Naive thymus-derived CD8-positive, alpha-beta T cell (primary cell): ENCODE results near the gene SLC44A4. TPM values are rescaled to one million over a fixed set of nuclear protein-coding genes. Genes with fewer than 3 reads are reported as not detected.
A peak's percentile ranks its signal among the peaks of the same experiment; 100 is the strongest.
"Not testable (repeated sequence)": the region's sequence is repeated elsewhere in the genome, so short reads cannot be mapped to it uniquely, and the experiment has no call there.

Experiments
- ATAC-seq, 2 donors: fragments of 150-1000 bp; cut with Tn5 transposase in 1 of 2; sonication (Bioruptor Pico), chemical (Tn5 transposase) in 1 of 2; 1 replicate in 1 of 2; 2 replicates in 1 of 2; pipeline ENCODE4 v1.10.0; 2021; ENCODE audit warnings: mild to moderate bottlenecking in 2 of 2, moderate library complexity in 2 of 2
- POLR2A ChIA-PET: fragments of 350-600 bp; sonication (Branson Sonifier 250); formaldehyde crosslinking; loops from one replicate; lab custom pipeline; 2021; ENCODE audit warnings: antibody characterized with exemption; lab: Charles Lee
- DNase-seq, 10 donors: peaks; one replicate each; pipeline versions ENCODE4 v3.0.0 to v3.0.0-alpha.2; 2020 to 2022
- H3K27ac Mint-ChIP-seq, 10 donors: one replicate each; pipeline ENCODE4 v1.8.0; 2020 to 2022; ENCODE audit warnings: mild to moderate bottlenecking in 10 of 10, mixed read lengths in 10 of 10, moderate library complexity in 4 of 10, inconsistent platforms in 1 of 10
- H3K27me3 Mint-ChIP-seq, 5 donors: one replicate each; pipeline ENCODE4 v1.8.0; 2021 to 2022; ENCODE audit warnings: mixed read lengths in 5 of 5
- H3K36me3 Mint-ChIP-seq, 3 donors: one replicate each; pipeline ENCODE4 v1.8.0; 2020 to 2022; ENCODE audit warnings: mixed read lengths in 3 of 3, mild to moderate bottlenecking in 2 of 3, inconsistent platforms in 1 of 3
- H3K4me1 Mint-ChIP-seq, 4 donors: one replicate each; pipeline ENCODE4 v1.8.0; 2021 to 2022; ENCODE audit warnings: mixed read lengths in 4 of 4
- H3K4me3 Mint-ChIP-seq, 10 donors: one replicate each; pipeline ENCODE4 v1.8.0; 2020 to 2022; ENCODE audit warnings: mild to moderate bottlenecking in 10 of 10, mixed read lengths in 10 of 10, moderate library complexity in 6 of 10, inconsistent platforms in 1 of 10
- H3K9me3 Mint-ChIP-seq, 9 donors: one replicate each; pipeline ENCODE4 v1.8.0; 2020 to 2022; ENCODE audit warnings: mixed read lengths in 9 of 9, mild to moderate bottlenecking in 3 of 9, inconsistent platforms in 1 of 9, moderate library complexity in 1 of 9
- polyA plus RNA-seq, 3 donors: library from polyadenylated mRNA; unstranded; fragments of 300-500 nt; fragmentation: Illumina TruSeq; gene quantifications; one replicate each; pipeline ENCODE4 v1.2.3, GENCODE V29; 2021
- total RNA-seq, 8 experiments: library from RNA in 2 of 8; stranded (reverse) in 2 of 8; gene quantifications; one replicate each; pipeline ENCODE4 v1.2.3 and lab custom pipeline; 2021 to 2026

The SLC44A4 gene
- total and polyA plus RNA-seq, 5 experiments from 2014 or later, result not detected

DNA sequence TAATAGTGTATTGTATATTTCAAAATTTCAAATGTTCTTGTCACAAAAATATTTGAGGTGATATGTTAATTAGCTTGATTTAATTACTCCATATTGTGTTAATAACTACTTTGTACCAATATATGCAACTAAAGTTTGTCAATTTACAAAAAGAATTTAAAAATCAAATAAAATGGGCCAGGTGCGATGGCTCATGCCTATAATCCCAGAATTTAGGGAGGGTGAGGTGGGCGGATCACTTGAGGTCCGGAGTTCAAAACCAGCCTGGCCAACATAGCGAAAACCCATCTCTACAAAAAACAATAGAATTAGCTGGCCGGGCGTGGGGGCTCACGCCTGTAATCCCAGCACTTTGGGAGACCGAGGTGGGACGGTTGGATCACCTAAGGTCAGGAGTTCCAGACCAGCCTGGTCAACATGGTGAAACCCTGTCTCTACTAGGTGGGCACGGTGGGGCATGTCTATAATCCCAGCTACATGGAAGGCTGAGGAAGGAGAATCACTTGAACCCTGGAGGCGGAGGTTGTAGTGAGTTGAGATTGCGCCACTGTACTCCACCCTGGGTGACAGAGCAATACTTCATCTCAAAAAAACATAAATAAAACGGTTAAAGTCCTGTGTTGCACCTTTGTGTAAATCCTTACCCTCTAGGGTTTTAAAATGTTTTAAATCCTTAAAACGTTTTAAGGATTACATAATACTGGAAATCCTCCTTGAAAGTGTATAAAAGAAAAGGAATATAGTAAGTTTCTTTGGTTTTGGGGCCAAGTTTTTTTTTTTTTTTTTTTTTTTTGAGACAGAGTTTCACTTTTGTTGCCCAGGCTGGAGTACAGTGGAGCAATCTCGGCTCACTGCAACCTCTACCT, 47.2 kb downstream of the SLC44A4 start:
- Mint-ChIP-seq H3K27ac (peak overlapping the region in 4 of 10 donors; percentile 60 to 87 (median 81)), H3K9me3 (no peaks in the 10 kb centered on the region), H3K36me3 (peaks cover 0 to 6% (median 0%) of the 10 kb centered on the region in 3 donors), H3K4me1 (peaks cover 10 to 47% (median 40%) of the 10 kb centered on the region in 4 donors), H3K4me3 (peak overlapping the region in 9 of 10 donors; percentile 73 to 94 (median 90)), H3K27me3 (no peaks in the 10 kb centered on the region)
- ATAC-seq, result no peak
- DNase-seq, result no peak
- POLR2A ChIA-PET, result interaction anchor here (0.6 to 2.4 kb wide), 12 partner anchors 9 to 1335 kb away, joined by 3 to 10 read pairs (median 4); partner anchors contain the start of genes ABHD16A, CLIC1, DDAH2 and LY6G5C

DNA sequence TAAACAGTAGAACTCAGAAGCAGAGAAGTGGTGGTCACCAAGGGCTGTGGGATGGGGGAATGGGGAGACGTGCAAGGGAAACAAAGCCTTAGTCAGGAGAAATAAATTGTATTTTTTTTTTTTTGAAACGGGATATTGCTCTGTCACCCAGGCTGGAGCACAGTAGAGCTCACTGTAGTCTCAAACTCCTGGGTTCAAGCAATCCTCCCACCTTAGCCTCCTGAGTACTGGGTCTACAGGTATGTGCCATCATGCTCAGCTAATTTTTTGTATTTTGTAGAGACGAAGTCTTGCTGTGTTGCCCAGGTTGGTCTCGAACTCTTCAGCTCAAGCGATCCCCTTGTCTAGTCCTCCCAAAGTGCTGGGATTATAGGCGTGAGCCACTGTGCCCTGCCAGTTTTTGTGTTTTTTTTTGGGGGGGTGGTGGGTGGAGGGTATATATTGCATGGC, 47.9 kb downstream of the SLC44A4 start:
- POLR2A ChIA-PET, result interaction anchor here (0.7 to 2.4 kb wide), 12 partner anchors 8 to 250 kb away, joined by 3 to 10 read pairs (median 6); partner anchors contain the start of genes ABHD16A, DDAH2, HSPA1A and HSPA1L
- Mint-ChIP-seq H3K4me1 (peaks cover 10 to 47% (median 35%) of the 10 kb centered on the region in 4 donors), H3K9me3 (no peaks in the 10 kb centered on the region), H3K27me3 (no peaks in the 10 kb centered on the region), H3K4me3 (peak overlapping the region; percentile 73 to 94 (median 90)), H3K27ac (peak overlapping the region; percentile 60 to 92 (median 86)), H3K36me3 (no peaks in the 10 kb centered on the region)
- ATAC-seq, result no peak
- DNase-seq, result no peak

- Mint-ChIP-seq H3K36me3 (no peaks in the 10 kb centered on the region), H3K27me3 (no peaks in the 10 kb centered on the region), H3K4me1 (peaks cover 7 to 48% (median 31%) of the 10 kb centered on the region in 4 donors), H3K4me3 (peak overlapping the region; percentile 73 to 94 (median 90)), H3K27ac (peak overlapping the region; percentile 26 to 91 (median 81)), H3K9me3 (no peaks in the 10 kb centered on the region)
- peak; percentile 6 to 17 for ATAC-seq
- peak in 3 of 10 donors; percentile 54 to 63 (median 58) for DNase-seq
- POLR2A ChIA-PET, result interaction anchor here (0.7 to 2.4 kb wide), 15 partner anchors 9 to 249 kb away, joined by 3 to 13 read pairs (median 7); partner anchors contain the start of genes ABHD16A, BAG6, DDAH2 and HSPA1A
Observed at GRCh38 chr6:31829633-31830283, 49.0 kb downstream of the SLC44A4 start.

GRCh38 chr6:31827286-31828079, 51.3 kb downstream of the SLC44A4 start, which contains the start of gene HSPA1B:
Gene HSPA1B, plus strand, starts transcription at chr6:31827738. Its CDS starts 213 bp downstream, at chr6:31827951.
- DNase-seq (peak; percentile 59 to 90 (median 76)), ATAC-seq (peak; percentile 72 to 74)
- Mint-ChIP-seq H3K9me3 (no peaks in the 10 kb centered on the region), H3K4me1 (peaks cover 8 to 53% (median 33%) of the 10 kb centered on the region in 4 donors), H3K27me3 (no peaks in the 10 kb centered on the region), H3K36me3 (no peaks in the 10 kb centered on the region), H3K4me3 (peak within 1 kb of the TSS; percentile 84 to 96 (median 92)), H3K27ac (peak within 1 kb of the TSS; percentile 81 to 99 (median 96))
- POLR2A ChIA-PET, result interaction anchor here (0.6 to 3.0 kb wide), 17 partner anchors 8 to 1018 kb away, joined by 3 to 18 read pairs (median 4); partner anchors contain the start of genes ABHD16A, BAG6, DDAH2 and DXO

DNA sequence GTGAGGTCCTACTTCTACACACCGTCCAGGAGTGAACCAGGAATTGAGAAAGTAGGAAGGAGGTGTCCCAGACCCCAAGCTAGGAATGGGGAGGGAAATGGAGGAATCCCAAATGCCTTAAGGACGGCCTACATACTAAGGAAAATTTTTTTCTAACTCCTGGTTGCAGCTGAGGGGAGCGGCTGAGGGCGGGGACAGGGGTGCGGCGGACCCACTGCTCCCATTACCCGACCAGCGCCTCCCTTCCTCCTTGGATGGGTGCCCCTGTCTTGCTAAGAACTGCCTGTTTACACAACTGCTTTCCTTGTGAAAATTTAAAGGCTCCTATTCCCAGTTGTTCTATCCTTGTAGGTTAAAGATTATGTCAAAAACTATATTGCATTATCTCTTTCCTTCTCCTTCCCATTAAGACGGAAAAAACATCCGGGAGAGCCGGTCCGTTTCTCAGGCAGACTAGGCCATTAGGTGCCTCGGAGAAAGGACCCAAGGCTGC, 52.0 kb downstream of the SLC44A4 start:
- H3K36me3 Mint-ChIP-seq, result no peaks in the 10 kb centered on the region
- no peaks in the 10 kb centered on the region for H3K27me3 Mint-ChIP-seq
- peaks cover 8 to 59% (median 39%) of the 10 kb centered on the region in 4 donors for H3K4me1 Mint-ChIP-seq
- H3K4me3 Mint-ChIP-seq, result peak overlapping the region; percentile 84 to 96 (median 92)
- H3K27ac Mint-ChIP-seq, result peak overlapping the region; percentile 81 to 99 (median 96)
- ATAC-seq, result peak; percentile 4 to 11
- H3K9me3 Mint-ChIP-seq, result no peaks in the 10 kb centered on the region
- peak in 1 of 10 donors; percentile 21 for DNase-seq
- POLR2A ChIA-PET, result interaction anchor here (0.6 to 3.0 kb wide), 19 partner anchors 8 to 1018 kb away, joined by 3 to 18 read pairs (median 5); partner anchors contain the start of genes ABHD16A, BAG6, DDAH2 and DXO

DNA sequence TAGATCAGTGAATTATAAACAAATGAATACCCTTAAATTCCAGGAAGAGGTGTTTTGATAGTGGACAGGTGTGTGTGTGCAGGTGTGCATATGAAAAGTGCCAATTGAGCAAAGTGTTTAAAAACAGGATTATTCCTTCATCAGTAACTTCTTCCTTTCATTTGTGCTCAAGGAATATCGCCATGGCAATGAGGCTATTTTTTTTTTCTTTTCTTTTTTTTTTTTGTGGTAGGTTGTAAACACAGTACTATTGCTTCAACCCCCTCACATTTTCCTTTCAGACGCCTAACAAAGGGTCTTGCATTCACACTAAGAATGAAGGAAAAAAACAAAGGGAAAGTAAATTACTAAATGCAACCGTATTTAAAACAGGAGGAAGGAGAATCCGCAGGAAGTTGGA, 53.2 kb downstream of the SLC44A4 start:
- no peaks in the 10 kb centered on the region for H3K9me3 Mint-ChIP-seq
- H3K27ac Mint-ChIP-seq, result peak overlapping the region in 5 of 10 donors; percentile 6 to 99 (median 98)
- H3K4me1 Mint-ChIP-seq, result peaks cover 8 to 64% (median 40%) of the 10 kb centered on the region in 4 donors
- DNase-seq (no peak), ATAC-seq (no peak)
- H3K4me3 Mint-ChIP-seq, result peak overlapping the region in 5 of 10 donors; percentile 18 to 84 (median 39)
- H3K27me3 Mint-ChIP-seq, result no peaks in the 10 kb centered on the region
- POLR2A ChIA-PET, result interaction anchor here (0.6 to 3.0 kb wide), 3 partner anchors 10 to 173 kb away, joined by 3 to 13 read pairs (median 4); partner anchors contain the start of genes BAG6, EHMT2, HSPA1A and HSPA1L
- H3K36me3 Mint-ChIP-seq, result no peaks in the 10 kb centered on the region

- ATAC-seq, DNase-seq, H3K9me3 Mint-ChIP-seq, H3K36me3 Mint-ChIP-seq, H3K27me3 Mint-ChIP-seq: not testable (repeated sequence)
- POLR2A ChIA-PET, result interaction anchor here (0.6 to 1.3 kb wide), 3 partner anchors 94 to 1209 kb away, joined by 3 to 7 read pairs (median 3); partner anchors contain the start of gene DDAH2
- Mint-ChIP-seq H3K4me1 (peaks cover 7 to 62% (median 36%) of the 10 kb centered on the region in 4 donors), H3K4me3 (peak overlapping the region in 7 of 10 donors; percentile 3 to 56 (median 18)), H3K27ac (peak overlapping the region in 5 of 10 donors; percentile 33 to 90 (median 43))
Observed at GRCh38 chr6:31823592-31824196, 55.1 kb downstream of the SLC44A4 start.

DNA sequence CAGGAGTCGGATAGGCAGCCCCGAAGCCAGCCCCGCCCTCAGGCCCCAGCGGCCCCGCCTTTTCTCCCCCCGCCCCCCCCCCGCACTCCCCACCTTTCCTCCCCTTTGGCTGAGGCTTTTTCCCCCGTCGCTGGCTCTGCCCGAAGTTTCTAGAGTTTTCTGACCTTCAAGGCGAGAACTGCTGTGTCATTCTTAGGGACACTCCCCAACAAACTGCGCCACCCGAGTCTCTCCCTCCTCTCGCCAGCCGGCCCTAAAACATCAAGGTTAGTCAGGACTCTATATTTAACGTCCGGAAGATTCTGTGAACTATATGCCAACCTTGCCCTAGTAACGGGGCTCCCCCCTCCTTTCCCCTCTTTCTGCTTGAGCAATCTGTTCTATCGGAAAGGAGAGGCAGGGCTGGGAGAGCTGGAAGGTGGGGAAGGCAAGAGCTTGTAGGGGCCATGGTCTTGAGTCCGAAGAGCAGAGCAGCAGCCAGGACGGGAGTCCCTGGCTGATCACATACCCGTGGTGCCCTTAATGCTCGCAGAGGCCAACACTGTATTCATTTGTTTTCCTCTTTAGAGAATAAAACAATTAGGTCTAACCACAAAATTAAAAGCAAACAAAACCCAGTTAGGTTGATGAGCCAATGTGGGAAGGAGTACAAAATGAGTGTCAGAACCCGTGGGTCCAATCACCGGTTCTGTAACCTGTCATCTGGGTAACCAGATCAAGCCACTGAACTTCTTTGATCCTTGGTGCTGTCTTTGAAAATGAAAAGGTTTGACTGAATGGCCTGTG, 56.6 kb downstream of the SLC44A4 start:
- peaks cover 10 to 75% (median 44%) of the 10 kb centered on the region in 4 donors for H3K4me1 Mint-ChIP-seq
- ATAC-seq, result peak; percentile 26 to 52
- no peaks in the 10 kb centered on the region for H3K27me3 Mint-ChIP-seq
- H3K36me3 Mint-ChIP-seq, result no peaks in the 10 kb centered on the region
- peak; percentile 38 to 70 (median 52) for DNase-seq
- no peaks in the 10 kb centered on the region for H3K9me3 Mint-ChIP-seq
- H3K27ac Mint-ChIP-seq, result peak overlapping the region; percentile 80 to 98 (median 94)
- peak overlapping the region; percentile 85 to 97 (median 95) for H3K4me3 Mint-ChIP-seq
- POLR2A ChIA-PET, result interaction anchor here (0.6 to 1.6 kb wide), 6 partner anchors 9 to 1132 kb away, joined by 3 to 9 read pairs (median 3); partner anchors contain the start of genes DDAH2 and DDX39B

DNA sequence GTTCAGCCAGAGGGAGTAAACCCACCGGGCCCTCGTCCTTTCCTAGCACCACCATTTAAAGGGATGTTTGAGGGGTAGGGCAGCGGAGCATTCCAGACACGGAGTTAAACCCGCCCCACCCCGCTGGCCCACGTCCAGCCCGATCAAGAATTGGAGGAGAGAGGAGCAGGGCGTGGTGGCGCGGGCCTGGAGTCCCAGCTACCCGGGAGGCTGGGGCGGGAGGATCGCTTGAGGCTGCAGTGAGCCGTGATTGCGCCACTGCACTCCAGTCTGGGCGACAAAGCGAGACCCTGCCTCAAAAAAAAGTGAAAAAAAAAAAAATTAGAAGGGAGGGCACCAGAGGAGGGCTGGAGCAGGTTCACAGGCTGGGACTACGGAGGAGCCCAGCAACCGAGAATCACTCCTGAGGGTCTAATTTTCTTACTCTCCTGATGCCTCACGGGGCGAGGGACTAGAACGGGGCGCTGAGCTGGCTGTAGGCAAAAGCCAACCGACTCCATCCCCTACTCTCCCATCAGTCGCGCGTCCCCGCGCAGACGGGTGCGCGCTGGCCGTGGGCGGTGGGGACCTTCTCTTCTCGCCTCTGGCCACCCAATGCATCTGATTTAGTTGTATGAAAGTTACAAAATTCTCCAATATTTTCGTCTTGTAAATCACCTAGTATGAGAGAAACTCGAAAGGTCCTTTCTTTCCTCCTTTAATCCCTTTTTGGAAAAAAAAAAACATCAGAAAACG, 57.3 kb downstream of the SLC44A4 start:
- POLR2A ChIA-PET, result interaction anchor here (0.7 to 1.6 kb wide), 8 partner anchors 10 to 1133 kb away, joined by 3 to 9 read pairs (median 4); partner anchors contain the start of genes DDX39B and LSM2
- Mint-ChIP-seq H3K4me1 (peaks cover 9 to 67% (median 37%) of the 10 kb centered on the region in 4 donors), H3K27ac (peak overlapping the region; percentile 81 to 96 (median 94)), H3K9me3 (no peaks in the 10 kb centered on the region), H3K27me3 (no peaks in the 10 kb centered on the region), H3K4me3 (peak overlapping the region; percentile 85 to 97 (median 95)), H3K36me3 (no peaks in the 10 kb centered on the region)
- DNase-seq (peak in 1 of 10 donors; percentile 26), ATAC-seq (peak in 1 of 2 donors; percentile 11)
